Common myeloid progenitor, CD34-positive (primary cell): ENCODE measurements around the gene PHACTR1.
A peak's percentile ranks its signal among the peaks of the same experiment; 100 is the strongest.

Source experiments
- CTCF ChIA-PET: fragments of 350-600 bp; sonication (Branson Sonifier 250); formaldehyde crosslinking; loops from one replicate; lab custom pipeline; 2021; ENCODE audit warnings: antibody characterized with exemption; lab: Charles Lee
- POLR2A ChIA-PET: fragments of 350-600 bp; sonication (Branson Sonifier 250); formaldehyde crosslinking; loops from one replicate; lab custom pipeline; 2021; ENCODE audit warnings: antibody characterized with exemption; lab: Charles Lee
- DNase-seq, 3 donors: peaks; one replicate each; pipeline versions ENCODE4 v3.0.0 to v3.0.0-alpha.2; 2013
- H3K27ac ChIP-seq, 2 experiments: 1 replicate in 1 of 2; 2 replicates in 1 of 2; pipeline ENCODE4 v1.7.0; 2013; ENCODE audit warnings: inconsistent platforms in 2 of 2, low read length in 2 of 2, mild to moderate bottlenecking in 2 of 2, low read depth in 1 of 2, moderate library complexity in 1 of 2; ENCODE audit not compliant: severe bottlenecking in 2 of 2, insufficient read depth in 1 of 2, poor library complexity in 1 of 2
- H3K27me3 ChIP-seq, 5 experiments: replicated peaks in 2 of 5; 1 replicate in 3 of 5; 2 replicates in 2 of 5; pipeline versions ENCODE4 v1.6.1 to v1.7.0; 2013; ENCODE audit warnings: low read length in 4 of 5, mild to moderate bottlenecking in 2 of 5, moderate library complexity in 2 of 5, inconsistent platforms in 1 of 5; ENCODE audit not compliant: insufficient read depth in 5 of 5, control insufficient read depth in 4 of 5
- H3K36me3 ChIP-seq, 4 experiments: 1 replicate in 2 of 4; 2 replicates in 2 of 4; pipeline versions ENCODE4 v1.6.1 to v1.7.0; 2013; ENCODE audit warnings: low read length in 3 of 4, control low read depth in 1 of 4, mild to moderate bottlenecking in 1 of 4; ENCODE audit not compliant: control insufficient read depth in 4 of 4, insufficient read depth in 4 of 4
- H3K4me1 ChIP-seq, 4 experiments: 1 replicate in 3 of 4; 2 replicates in 1 of 4; pipeline versions ENCODE4 v1.6.1 to v1.7.1; 2013; ENCODE audit warnings: low read length in 3 of 4, mild to moderate bottlenecking in 3 of 4, control low read depth in 1 of 4, inconsistent platforms in 1 of 4, moderate library complexity in 1 of 4; ENCODE audit not compliant: control insufficient read depth in 4 of 4, insufficient read depth in 4 of 4; ENCODE audit errors: control extremely low read depth in 1 of 4
- H3K4me3 ChIP-seq, 7 experiments: 1 replicate in 4 of 7; 2 replicates in 3 of 7; pipeline versions ENCODE4 v1.5.1 to v1.7.0; 2013; ENCODE audit warnings: mild to moderate bottlenecking in 7 of 7, low read length in 6 of 7, moderate library complexity in 6 of 7, inconsistent platforms in 2 of 7, low read depth in 2 of 7, control low read depth in 1 of 7; ENCODE audit not compliant: insufficient read depth in 4 of 7, control insufficient read depth in 1 of 7; ENCODE audit errors: extremely low read depth in 1 of 7
- H3K9me3 ChIP-seq, 5 experiments: 1 replicate in 4 of 5; 2 replicates in 1 of 5; pipeline versions ENCODE4 v1.6.1 to v1.7.1; 2013; ENCODE audit warnings: low read length in 4 of 5, mild to moderate bottlenecking in 2 of 5, inconsistent platforms in 1 of 5, low read depth in 1 of 5, moderate library complexity in 1 of 5; ENCODE audit not compliant: control insufficient read depth in 4 of 5, insufficient read depth in 2 of 5; ENCODE audit errors: control extremely low read depth in 1 of 5
- WGBS: methylation state at CpG from one replicate; pipeline ENCODE4 v1.1.5; 2013; ENCODE audit not compliant: insufficient coverage; 5-methylcytosine and 5-hydroxymethylcytosine counted together

PHACTR1 gene

DNA sequence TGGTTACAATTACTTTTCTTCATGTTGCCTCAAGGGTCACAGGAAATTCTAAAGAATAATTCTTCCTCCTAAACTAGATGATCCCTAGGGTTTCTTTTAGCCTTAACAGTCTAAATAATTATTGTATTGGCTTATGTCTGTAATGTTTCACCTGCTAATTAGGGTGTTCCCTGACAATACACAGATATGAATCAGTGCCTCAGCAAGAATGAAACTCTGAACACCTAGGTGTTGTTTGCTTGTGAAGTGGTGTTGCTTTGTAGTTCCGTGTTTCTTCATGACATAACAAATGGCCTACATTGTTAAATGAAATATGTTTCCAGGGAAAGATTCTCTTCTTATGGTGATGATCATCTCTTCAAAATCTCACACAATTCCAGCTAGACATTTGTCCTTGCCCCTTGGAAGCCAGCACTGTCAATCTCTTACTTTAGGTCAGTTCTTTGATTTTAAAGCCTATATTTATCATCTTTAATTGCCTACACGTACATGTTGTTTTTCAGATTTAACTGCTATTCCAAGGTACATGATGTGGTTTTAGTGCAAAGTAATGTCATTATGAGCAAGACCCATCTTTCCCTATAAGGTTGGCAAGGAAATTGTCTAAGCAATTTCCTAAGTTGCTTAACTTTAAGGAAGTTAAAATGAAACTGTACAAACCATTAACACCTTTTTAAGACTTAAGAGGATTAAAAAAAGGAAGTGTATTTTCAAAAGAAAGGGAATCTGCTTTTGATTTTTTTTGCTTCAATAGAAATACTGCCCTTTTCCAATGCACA is 499.9 kb downstream of the PHACTR1 start:
- peaks cover 2 to 30% (median 8%) of the 10 kb centered on the region in 4 experiments for H3K36me3 ChIP-seq
- POLR2A ChIA-PET = no interaction called here
- no peak overlapping the region for H3K4me3 ChIP-seq
- H3K27me3 ChIP-seq = no peaks in the 10 kb centered on the region
- H3K4me1 ChIP-seq = peaks cover 15 to 23% (median 17%) of the 10 kb centered on the region in 4 experiments
- H3K27ac ChIP-seq = no peak overlapping the region
- WGBS = no CpG with 5 or more reads among the region's 2 CpGs
- H3K9me3 ChIP-seq = no peaks in the 10 kb centered on the region
- CTCF ChIA-PET = interaction anchor here (1.0 kb wide), 1 partner anchor 9 kb away, joined by 3 read pairs; no protein-coding TSS in a partner anchor
- peak in 2 of 3 donors; percentile 20 to 27 for DNase-seq

DNA sequence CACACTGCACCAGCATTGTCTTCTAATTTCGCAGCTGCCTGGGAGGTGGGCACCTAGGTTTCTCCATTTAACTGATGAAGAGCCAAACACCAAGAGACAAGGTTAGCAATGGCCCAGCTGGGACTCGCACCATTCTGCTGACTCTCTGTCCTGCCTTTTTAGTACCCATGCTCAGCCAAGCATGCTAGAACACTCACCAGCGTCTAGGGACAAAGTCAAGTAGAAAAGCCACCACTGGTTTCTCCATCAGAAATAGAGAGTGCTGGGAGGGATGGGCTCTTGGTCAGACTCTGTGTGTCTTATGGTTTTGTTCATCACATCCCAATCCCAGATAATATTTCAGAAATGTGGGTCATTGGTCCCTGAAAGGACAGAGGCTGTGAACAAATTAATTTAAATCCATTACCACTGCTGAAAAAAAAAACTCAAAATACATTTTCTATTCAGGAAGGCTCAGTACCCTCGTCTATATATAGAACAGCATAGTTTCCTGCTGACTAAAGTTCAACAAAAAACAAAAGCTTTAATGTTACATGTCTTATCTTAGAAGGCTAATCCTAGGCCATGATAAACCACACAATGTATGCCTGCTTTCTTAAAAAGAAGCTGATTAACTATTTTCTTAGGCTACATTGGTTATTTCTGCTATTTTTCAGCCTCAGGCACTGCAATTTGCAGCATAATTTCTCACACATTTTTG is 500.8 kb downstream of the PHACTR1 start:
- WGBS = 70% methylated on average over 2 of the region's 4 CpGs
- Histone ChIP-seq H3K4me3 (peak overlapping the region in 4 of 7 experiments; percentile 2 to 54 (median 34)), H3K4me1 (peaks cover 15 to 25% (median 17%) of the 10 kb centered on the region in 4 experiments), H3K36me3 (peaks cover 0 to 25% (median 7%) of the 10 kb centered on the region in 4 experiments), H3K27ac (peak overlapping the region in 1 of 2 experiments; percentile 40), H3K27me3 (no peaks in the 10 kb centered on the region), H3K9me3 (no peaks in the 10 kb centered on the region)
- POLR2A ChIA-PET = no interaction called here
- DNase-seq = peak in 2 of 3 donors; percentile 17 to 37
- CTCF ChIA-PET = no interaction called here

DNA sequence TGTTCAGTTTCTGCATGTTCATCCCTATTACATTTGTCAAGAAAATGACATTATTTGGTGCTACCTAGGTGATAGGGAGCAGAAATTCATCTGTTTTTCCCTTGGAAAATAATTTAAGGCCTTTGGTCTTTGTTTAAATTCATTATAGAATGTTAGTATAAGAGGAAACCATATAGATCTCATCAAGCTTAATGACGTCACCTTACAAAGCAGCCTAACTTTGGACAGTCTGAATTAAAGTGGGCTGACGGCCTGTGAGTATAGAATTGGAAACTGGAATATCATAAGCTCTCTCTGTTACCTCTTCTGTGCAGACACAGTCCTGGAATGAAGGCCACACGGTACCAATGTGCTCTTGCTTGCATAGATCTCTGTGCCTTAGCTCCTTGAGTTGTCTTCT is 503.7 kb downstream of the PHACTR1 start:
- 92% methylated on average over 2 of the region's 3 CpGs for WGBS
- Histone ChIP-seq H3K36me3 (peaks cover 0 to 18% (median 7%) of the 10 kb centered on the region in 4 experiments), H3K9me3 (no peaks in the 10 kb centered on the region), H3K4me1 (peaks cover 15 to 27% (median 17%) of the 10 kb centered on the region in 4 experiments), H3K4me3 (no peak overlapping the region), H3K27ac (no peak overlapping the region), H3K27me3 (no peaks in the 10 kb centered on the region)
- DNase-seq = no peak
- CTCF ChIA-PET = interaction anchor here (1.4 kb wide), 1 partner anchor 12 kb away, joined by 4 read pairs; no protein-coding TSS in a partner anchor
- POLR2A ChIA-PET = no interaction called here

DNA sequence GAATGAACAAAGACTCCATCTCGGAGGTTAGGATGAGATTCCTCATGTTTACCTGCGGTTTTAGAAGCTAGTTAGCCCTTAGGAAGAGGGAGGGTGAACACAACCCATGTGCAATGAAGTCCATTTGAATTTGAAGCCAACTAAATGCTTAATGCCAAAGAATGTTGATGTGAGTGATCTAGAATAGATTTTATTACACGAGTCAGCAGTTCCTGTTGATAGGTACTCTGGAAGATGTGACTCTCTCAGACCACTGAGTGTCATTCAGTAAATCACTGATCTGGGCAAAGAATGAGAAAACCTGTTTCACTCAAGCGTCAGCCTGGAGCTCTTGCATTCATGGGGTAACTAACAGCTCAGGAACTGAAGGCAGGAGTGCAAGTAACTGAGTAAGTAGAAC is 505.5 kb downstream of the PHACTR1 start:
- Histone ChIP-seq H3K4me3 (no peak overlapping the region), H3K36me3 (peaks cover 0 to 22% (median 7%) of the 10 kb centered on the region in 4 experiments), H3K9me3 (no peaks in the 10 kb centered on the region), H3K27me3 (no peaks in the 10 kb centered on the region), H3K4me1 (peaks cover 9 to 18% (median 14%) of the 10 kb centered on the region in 4 experiments), H3K27ac (no peak overlapping the region)
- CTCF ChIA-PET = no interaction called here
- no peak for DNase-seq
- POLR2A ChIA-PET = no interaction called here
- 98% methylated on average over 4 of the region's 4 CpGs for WGBS

DNA sequence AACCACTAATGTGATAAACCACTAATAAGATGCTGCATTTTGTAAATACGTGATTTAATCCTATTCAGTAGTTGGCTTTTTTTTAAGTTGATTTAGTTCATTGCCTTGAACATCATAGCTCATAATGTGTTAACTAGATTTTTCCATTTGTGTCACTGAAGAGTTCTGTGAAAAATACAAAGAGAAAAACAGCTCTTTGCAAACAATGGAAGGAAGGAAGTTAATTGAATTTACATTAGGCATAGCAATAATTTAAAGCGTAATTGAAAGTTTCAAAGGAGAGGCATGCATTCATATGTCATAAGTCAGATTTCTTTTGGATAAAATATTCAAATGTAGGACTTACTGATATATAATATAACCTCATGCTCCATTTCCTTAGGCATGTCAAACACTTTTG is 509.5 kb downstream of the PHACTR1 start:
- H3K27ac ChIP-seq = no peak overlapping the region
- ChIA-PET CTCF (interaction anchor here (0.7 to 1.4 kb wide), 4 partner anchors 10 to 102 kb away, joined by 3 to 5 read pairs (median 3); partner anchors contain the start of gene TBC1D7), POLR2A (no interaction called here)
- no peak overlapping the region for H3K4me3 ChIP-seq
- no peak for DNase-seq
- H3K4me1 ChIP-seq = peaks cover 0 to 4% (median 0%) of the 10 kb centered on the region in 4 experiments
- H3K9me3 ChIP-seq = no peaks in the 10 kb centered on the region
- WGBS = no CpG with 5 or more reads among the region's 2 CpGs
- no peaks in the 10 kb centered on the region for H3K27me3 ChIP-seq
- peaks cover 2 to 43% (median 19%) of the 10 kb centered on the region in 4 experiments for H3K36me3 ChIP-seq

DNA sequence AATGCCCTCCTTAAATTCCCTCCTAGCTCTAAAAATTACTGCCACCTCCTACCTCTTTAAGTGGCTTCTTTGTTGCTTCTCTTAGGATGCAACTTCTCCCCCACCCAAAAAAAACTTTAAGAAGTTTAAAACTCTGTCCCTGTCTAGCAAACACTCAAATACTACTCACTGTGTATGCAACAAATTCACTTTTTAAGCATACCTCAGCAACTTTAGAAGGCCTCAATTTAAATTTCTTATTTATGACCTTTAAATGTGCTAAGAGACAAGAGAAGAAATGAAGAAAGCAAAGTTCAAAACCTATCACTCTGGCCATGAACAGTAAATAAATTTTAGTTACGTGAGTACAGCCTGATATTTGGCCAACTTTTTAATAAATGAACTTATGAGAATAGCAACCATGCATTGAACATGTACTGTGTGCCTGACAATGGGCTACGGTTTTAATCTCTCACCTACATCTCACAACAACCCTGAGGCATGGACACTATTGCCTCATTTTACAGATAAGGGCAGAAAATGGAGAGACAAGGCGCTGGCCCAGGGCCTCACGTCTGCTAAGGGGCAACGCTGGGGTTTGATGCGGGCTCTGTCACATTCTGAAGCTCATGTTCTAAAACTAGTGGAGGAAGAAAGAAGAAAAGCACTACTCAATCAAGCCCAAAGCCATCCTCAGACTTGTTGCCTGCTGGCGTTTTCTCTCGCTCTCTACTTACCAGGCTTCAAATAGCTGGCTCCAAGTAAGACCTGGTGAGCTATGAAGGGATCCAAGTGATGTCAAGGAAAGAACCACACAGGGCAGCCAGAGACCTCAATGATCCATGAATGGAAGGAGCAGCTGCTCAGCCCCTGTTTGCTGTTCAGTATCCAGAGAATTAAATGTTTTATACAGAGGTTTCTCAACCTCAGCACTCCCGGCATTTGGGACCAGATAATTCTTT is 512.0 kb downstream of the PHACTR1 start:
- Histone ChIP-seq H3K4me3 (no peak overlapping the region), H3K9me3 (no peaks in the 10 kb centered on the region), H3K4me1 (no peaks in the 10 kb centered on the region), H3K27ac (no peak overlapping the region), H3K27me3 (no peaks in the 10 kb centered on the region), H3K36me3 (peaks cover 7 to 59% (median 27%) of the 10 kb centered on the region in 4 experiments)
- POLR2A ChIA-PET = no interaction called here
- DNase-seq = no peak
- CTCF ChIA-PET = interaction anchor here (1.0 to 2.0 kb wide), 3 partner anchors 11 to 316 kb away, joined by 3 to 5 read pairs (median 4); no protein-coding TSS in a partner anchor
- WGBS = 97% methylated on average over 8 of the region's 9 CpGs
